Measurements from ENCODE around the gene KLF15.

Gene KLF15

GRCh38 chr3:126395846-126396513, 38.8 kb upstream of the KLF15 start:
- no peak overlapping the region for H3K4me3 ChIP-seq (ENCODE audit: low read length)
- peaks cover 44% of the 10 kb centered on the region for H3K27me3 ChIP-seq (replicated peaks; ENCODE audit: control insufficient read depth, insufficient read depth, low read length)
- H3K36me3 ChIP-seq (ENCODE audit: control insufficient read depth, insufficient read depth, low read length, severe bottlenecking) = no peaks in the 10 kb centered on the region
- no peaks in the 10 kb centered on the region for H3K9me3 ChIP-seq (ENCODE audit: control insufficient read depth, low read length)
- no peak overlapping the region for H3K9ac ChIP-seq (ENCODE audit: low read length)
- no peak for DNase-seq (ENCODE audit: low read depth)
- peaks cover 3% of the 10 kb centered on the region for H3K4me1 ChIP-seq (ENCODE audit: control insufficient read depth, insufficient read depth, low read length)

- H3K36me3 ChIP-seq (ENCODE audit: control insufficient read depth, insufficient read depth, low read length, severe bottlenecking) = no peaks in the 10 kb centered on the region
- H3K4me3 ChIP-seq (ENCODE audit: low read length) = no peak overlapping the region
- no peak overlapping the region for H3K9ac ChIP-seq (ENCODE audit: low read length)
- no peaks in the 10 kb centered on the region for H3K9me3 ChIP-seq (ENCODE audit: control insufficient read depth, low read length)
- H3K27me3 ChIP-seq (replicated peaks; ENCODE audit: control insufficient read depth, insufficient read depth, low read length) = peaks cover 44% of the 10 kb centered on the region
- peaks cover 3% of the 10 kb centered on the region for H3K4me1 ChIP-seq (ENCODE audit: control insufficient read depth, insufficient read depth, low read length)
- DNase-seq (ENCODE audit: low read depth) = no peak
These were observed 37.7 kb upstream of the KLF15 start for GRCh38 chr3:126394977-126395321.

GRCh38 chr3:126394179-126394976, 37.2 kb upstream of the KLF15 start, which contains the start of gene CFAP100:
Gene CFAP100 (plus strand): TSS chr3:126394909. CDS start chr3:126396001, 1,092 bp downstream.
- peak; percentile 42 for DNase-seq (ENCODE audit: low read depth)
- Histone ChIP-seq H3K36me3 (ENCODE audit: control insufficient read depth, insufficient read depth, low read length, severe bottlenecking) (no peaks in the 10 kb centered on the region), H3K4me1 (ENCODE audit: control insufficient read depth, insufficient read depth, low read length) (peaks cover 3% of the 10 kb centered on the region), H3K27me3 (replicated peaks; ENCODE audit: control insufficient read depth, insufficient read depth, low read length) (peaks cover 44% of the 10 kb centered on the region), H3K4me3 (ENCODE audit: low read length) (no peak within 1 kb of the TSS), H3K9ac (ENCODE audit: low read length) (no peak within 1 kb of the TSS), H3K9me3 (ENCODE audit: control insufficient read depth, low read length) (no peaks in the 10 kb centered on the region)

DNA sequence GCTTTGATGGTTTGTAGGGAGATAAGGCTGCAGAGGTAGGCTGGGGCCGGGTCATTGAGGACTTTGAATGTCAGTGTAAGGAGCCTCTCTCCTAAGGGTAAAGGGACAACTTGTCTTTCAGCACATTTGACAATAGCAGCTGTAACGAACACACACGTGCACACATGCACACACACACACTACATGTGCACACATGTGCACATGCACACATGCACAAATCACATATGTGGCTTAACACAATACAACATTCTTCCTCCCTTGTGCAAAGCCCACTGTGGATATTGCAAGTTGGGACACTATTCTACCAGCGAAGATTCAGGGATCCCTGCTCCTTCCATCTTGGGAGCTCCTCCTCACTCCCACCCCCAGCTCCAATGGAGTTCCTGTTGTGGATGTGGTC, 36.4 kb upstream of the KLF15 start:
- DNase-seq (ENCODE audit: low read depth) = no peak
- no peaks in the 10 kb centered on the region for H3K36me3 ChIP-seq (ENCODE audit: control insufficient read depth, insufficient read depth, low read length, severe bottlenecking)
- no peak overlapping the region for H3K9ac ChIP-seq (ENCODE audit: low read length)
- H3K4me3 ChIP-seq (ENCODE audit: low read length) = no peak overlapping the region
- peaks cover 7% of the 10 kb centered on the region for H3K4me1 ChIP-seq (ENCODE audit: control insufficient read depth, insufficient read depth, low read length)
- peaks cover 40% of the 10 kb centered on the region for H3K27me3 ChIP-seq (replicated peaks; ENCODE audit: control insufficient read depth, insufficient read depth, low read length)
- H3K9me3 ChIP-seq (ENCODE audit: control insufficient read depth, low read length) = no peaks in the 10 kb centered on the region

DNA sequence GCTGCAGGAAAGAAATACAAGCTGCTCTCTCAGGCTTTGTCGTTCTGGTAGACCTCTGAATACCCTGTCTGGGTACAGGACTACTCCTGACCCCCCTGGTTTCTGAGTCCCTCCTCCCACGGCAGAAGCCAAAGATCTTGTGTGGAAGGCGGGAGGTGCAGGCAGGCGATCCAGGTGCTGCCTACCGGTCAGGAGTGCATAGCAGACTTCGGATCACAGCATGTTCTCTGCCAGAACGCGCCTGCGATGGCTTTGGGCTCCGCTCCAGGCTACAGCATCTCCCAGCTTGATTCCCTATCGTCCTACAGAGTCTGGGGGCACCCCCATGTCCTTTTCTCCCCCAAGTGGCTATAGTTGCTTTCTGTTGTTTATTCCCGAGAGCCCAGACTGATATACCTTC, 35.0 kb upstream of the KLF15 start:
- Histone ChIP-seq H3K27me3 (replicated peaks; ENCODE audit: control insufficient read depth, insufficient read depth, low read length) (peaks cover 37% of the 10 kb centered on the region), H3K36me3 (ENCODE audit: control insufficient read depth, insufficient read depth, low read length, severe bottlenecking) (no peaks in the 10 kb centered on the region), H3K4me3 (ENCODE audit: low read length) (no peak overlapping the region)

DNA sequence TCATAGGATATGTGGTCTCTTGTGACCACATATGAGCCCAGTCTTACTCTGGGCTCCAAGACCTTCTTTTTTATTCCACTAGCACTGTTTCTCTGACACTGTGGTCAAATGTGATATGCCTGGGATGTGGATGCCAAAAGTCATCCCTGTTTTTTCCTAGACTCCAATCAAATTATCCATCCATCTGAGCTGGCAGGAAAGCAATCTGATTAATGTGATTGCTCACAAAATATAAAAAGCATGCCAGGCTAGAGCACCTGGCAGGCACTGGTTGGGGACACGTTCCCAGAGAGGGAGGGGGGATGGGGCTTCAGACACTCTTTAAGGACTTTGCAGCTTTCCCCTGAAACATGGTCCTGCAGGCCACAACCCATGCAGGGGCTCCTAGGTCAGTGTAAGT, 34.4 kb upstream of the KLF15 start:
- Histone ChIP-seq H3K9ac (ENCODE audit: low read length) (no peak overlapping the region), H3K36me3 (ENCODE audit: control insufficient read depth, insufficient read depth, low read length, severe bottlenecking) (no peaks in the 10 kb centered on the region), H3K4me3 (ENCODE audit: low read length) (no peak overlapping the region), H3K27me3 (replicated peaks; ENCODE audit: control insufficient read depth, insufficient read depth, low read length) (peaks cover 37% of the 10 kb centered on the region), H3K9me3 (ENCODE audit: control insufficient read depth, low read length) (no peaks in the 10 kb centered on the region), H3K4me1 (ENCODE audit: control insufficient read depth, insufficient read depth, low read length) (peaks cover 12% of the 10 kb centered on the region)
- DNase-seq (ENCODE audit: low read depth) = no peak

More for the DNA sequence above, 35.0 kb upstream of the KLF15 start:
- Histone ChIP-seq H3K9me3 (ENCODE audit: control insufficient read depth, low read length) (no peaks in the 10 kb centered on the region), H3K9ac (ENCODE audit: low read length) (no peak overlapping the region), H3K4me1 (ENCODE audit: control insufficient read depth, insufficient read depth, low read length) (peaks cover 10% of the 10 kb centered on the region)
- no peak for DNase-seq (ENCODE audit: low read depth)

DNA sequence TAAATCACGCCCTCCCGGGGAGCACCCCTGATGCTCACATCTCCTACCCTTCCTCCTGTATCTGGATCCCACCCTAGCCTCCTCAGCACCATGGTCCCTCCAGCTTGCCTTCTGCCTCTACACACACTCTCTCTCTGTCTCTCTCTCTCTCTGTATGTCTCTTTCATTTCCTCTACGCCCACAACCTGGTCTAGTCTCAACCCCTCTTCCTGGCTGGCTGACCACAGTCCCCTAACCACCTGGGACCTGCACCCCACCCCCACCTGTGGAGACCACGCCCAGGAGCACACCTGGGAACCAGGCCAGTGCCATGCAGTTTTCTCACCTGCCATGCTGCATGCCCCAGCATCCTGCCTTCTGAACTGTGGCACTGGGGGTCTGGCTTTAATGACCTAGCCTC, 33.5 kb upstream of the KLF15 start:
- Histone ChIP-seq H3K4me1 (ENCODE audit: control insufficient read depth, insufficient read depth, low read length) (peaks cover 18% of the 10 kb centered on the region), H3K4me3 (ENCODE audit: low read length) (no peak overlapping the region), H3K36me3 (ENCODE audit: control insufficient read depth, insufficient read depth, low read length, severe bottlenecking) (no peaks in the 10 kb centered on the region), H3K27me3 (replicated peaks; ENCODE audit: control insufficient read depth, insufficient read depth, low read length) (peaks cover 30% of the 10 kb centered on the region), H3K9me3 (ENCODE audit: control insufficient read depth, low read length) (no peaks in the 10 kb centered on the region), H3K9ac (ENCODE audit: low read length) (no peak overlapping the region)
- no peak for DNase-seq (ENCODE audit: low read depth)

DNA sequence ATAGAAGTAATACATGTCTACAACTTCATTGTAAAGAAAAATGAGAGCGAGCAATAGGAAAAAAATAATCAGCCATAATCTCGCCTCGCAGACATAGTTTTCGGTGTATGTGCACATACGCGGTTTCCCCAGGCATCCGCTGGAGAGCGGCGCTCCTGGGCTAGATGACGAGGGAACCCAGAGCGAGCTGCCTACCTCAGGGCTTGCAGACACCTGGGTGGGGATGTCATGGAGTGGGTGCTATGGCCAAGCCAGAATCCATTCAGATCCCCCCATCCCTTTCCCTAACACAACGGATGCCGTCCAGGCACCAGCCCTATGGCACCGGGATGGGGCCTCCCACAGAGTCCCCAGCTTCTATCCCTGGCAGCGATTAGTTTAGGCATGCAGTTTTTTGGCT, 33.0 kb upstream of the KLF15 start:
- H3K36me3 ChIP-seq (ENCODE audit: control insufficient read depth, insufficient read depth, low read length, severe bottlenecking) = no peaks in the 10 kb centered on the region
- no peak for DNase-seq (ENCODE audit: low read depth)
- H3K27me3 ChIP-seq (replicated peaks; ENCODE audit: control insufficient read depth, insufficient read depth, low read length) = peaks cover 26% of the 10 kb centered on the region
- no peak overlapping the region for H3K9ac ChIP-seq (ENCODE audit: low read length)
- peaks cover 18% of the 10 kb centered on the region for H3K4me1 ChIP-seq (ENCODE audit: control insufficient read depth, insufficient read depth, low read length)
- H3K4me3 ChIP-seq (ENCODE audit: low read length) = no peak overlapping the region
- no peaks in the 10 kb centered on the region for H3K9me3 ChIP-seq (ENCODE audit: control insufficient read depth, low read length)

- peaks cover 18% of the 10 kb centered on the region for H3K4me1 ChIP-seq (ENCODE audit: control insufficient read depth, insufficient read depth, low read length)
- H3K4me3 ChIP-seq (ENCODE audit: low read length) = no peak overlapping the region
- H3K9me3 ChIP-seq (ENCODE audit: control insufficient read depth, low read length) = no peaks in the 10 kb centered on the region
- no peaks in the 10 kb centered on the region for H3K36me3 ChIP-seq (ENCODE audit: control insufficient read depth, insufficient read depth, low read length, severe bottlenecking)
- H3K27me3 ChIP-seq (replicated peaks; ENCODE audit: control insufficient read depth, insufficient read depth, low read length) = peaks cover 26% of the 10 kb centered on the region
- peak overlapping the region; percentile 89 for H3K9ac ChIP-seq (ENCODE audit: low read length)
- no peak for DNase-seq (ENCODE audit: low read depth)
These were observed 32.6 kb upstream of the KLF15 start for GRCh38 chr3:126389794-126390146.

- Histone ChIP-seq H3K9me3 (ENCODE audit: control insufficient read depth, low read length) (no peaks in the 10 kb centered on the region), H3K27me3 (replicated peaks; ENCODE audit: control insufficient read depth, insufficient read depth, low read length) (peaks cover 21% of the 10 kb centered on the region), H3K4me3 (ENCODE audit: low read length) (peak overlapping the region; percentile 31), H3K4me1 (ENCODE audit: control insufficient read depth, insufficient read depth, low read length) (peaks cover 15% of the 10 kb centered on the region), H3K36me3 (ENCODE audit: control insufficient read depth, insufficient read depth, low read length, severe bottlenecking) (no peaks in the 10 kb centered on the region), H3K9ac (ENCODE audit: low read length) (peak overlapping the region; percentile 89)
- peak; percentile 91 for DNase-seq (ENCODE audit: low read depth)
These were observed 32.0 kb upstream of the KLF15 start for GRCh38 chr3:126389112-126389793.

GRCh38 chr3:126381966-126382365, 24.8 kb upstream of the KLF15 start:
- Histone ChIP-seq H3K9me3 (ENCODE audit: control insufficient read depth, low read length) (peaks cover 5% of the 10 kb centered on the region), H3K36me3 (ENCODE audit: control insufficient read depth, insufficient read depth, low read length, severe bottlenecking) (no peaks in the 10 kb centered on the region), H3K27me3 (replicated peaks; ENCODE audit: control insufficient read depth, insufficient read depth, low read length) (peaks cover 23% of the 10 kb centered on the region), H3K9ac (ENCODE audit: low read length) (no peak overlapping the region), H3K4me3 (ENCODE audit: low read length) (no peak overlapping the region), H3K4me1 (ENCODE audit: control insufficient read depth, insufficient read depth, low read length) (peaks cover 11% of the 10 kb centered on the region)
- no peak for DNase-seq (ENCODE audit: low read depth)
